ENCODE results near the gene YIPF7.

YIPF7 gene

DNA sequence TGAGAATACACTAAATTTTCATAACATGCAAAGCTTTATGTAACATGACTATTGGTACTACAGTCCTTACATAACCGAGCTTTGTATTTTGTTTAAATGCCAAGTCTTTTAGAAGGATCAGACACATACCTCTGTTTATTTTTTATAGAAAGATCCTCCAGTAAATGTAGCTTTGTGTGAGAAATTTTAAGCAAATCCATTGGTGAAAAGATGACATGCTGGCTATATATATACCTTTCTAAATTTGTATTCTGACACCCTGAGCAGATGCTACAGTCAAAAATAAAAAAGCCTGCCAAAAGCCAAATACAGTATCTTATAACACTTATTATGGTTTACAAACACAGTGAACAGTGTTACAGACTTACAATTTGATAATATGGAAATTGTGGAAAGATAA is at the start of gene YIPF7:
Gene YIPF7, minus strand, starts transcription at position 201 of the 400 bp plus-strand sequence. CDS start 1,525 bp downstream, outside the sequence.
- no peak for DNase-seq

DNA sequence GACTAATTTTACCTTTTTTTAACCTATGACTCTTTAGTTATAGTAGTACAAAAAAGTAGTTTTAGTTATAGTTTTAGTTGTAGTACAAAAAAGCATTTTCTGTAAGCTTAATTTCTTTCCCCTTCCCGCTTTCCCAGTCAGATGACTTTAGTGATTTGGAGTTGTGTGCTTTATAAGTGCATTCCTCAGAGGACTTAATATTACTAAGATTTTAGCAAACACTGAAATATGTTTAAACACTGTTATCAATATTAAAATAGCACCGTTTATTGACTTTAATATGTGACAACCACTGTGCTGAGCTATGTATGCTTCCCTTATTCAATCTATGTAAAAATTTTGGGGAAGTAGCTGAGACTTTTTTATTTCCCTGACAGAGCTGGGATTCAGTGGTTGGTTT is 49.6 kb upstream of the YIPF7 start:
- DNase-seq: no peak

DNA sequence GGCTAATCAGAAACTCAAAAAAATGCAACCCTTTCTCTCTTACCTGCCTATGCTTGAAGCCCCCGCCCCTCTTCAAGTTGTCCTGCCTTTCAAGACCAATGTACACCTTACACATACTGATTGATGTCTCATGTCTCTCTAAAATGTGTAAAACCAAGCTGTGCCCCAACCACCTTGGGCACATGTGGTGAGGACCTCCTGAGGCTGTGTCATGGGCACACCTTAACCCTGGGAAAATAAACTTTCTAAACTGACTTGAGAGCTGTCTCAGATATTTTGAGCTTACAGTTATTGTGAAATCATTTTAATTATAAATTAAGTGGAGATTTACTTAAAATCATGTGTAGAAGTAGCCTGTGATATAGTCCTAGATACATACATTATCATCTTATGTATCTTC is 49.0 kb upstream of the YIPF7 start:
- no peak for DNase-seq

GRCh38 chr4:44684648-44685047 is 33.2 kb upstream of the YIPF7 start:
- DNase-seq: no peak

DNA sequence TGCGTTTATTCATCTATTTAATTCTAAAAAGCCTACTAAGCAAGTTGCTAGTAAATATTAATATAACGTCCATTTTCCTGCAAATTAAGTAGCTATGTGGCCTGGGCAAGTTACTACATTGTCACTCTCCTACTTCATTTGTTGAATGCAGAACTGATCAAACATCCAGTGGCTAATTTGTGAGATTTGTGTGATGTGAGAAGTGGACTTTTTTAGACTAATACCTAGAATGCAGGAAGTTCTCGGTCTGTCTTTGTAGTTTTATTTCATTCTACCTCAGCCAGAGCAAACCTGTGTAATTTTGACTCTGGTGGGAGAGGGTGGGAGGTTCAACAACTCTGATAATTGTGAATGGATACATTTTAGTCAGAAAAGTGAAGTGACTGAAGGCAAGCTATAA is 27.6 kb upstream of the YIPF7 start:
- no peak for DNase-seq

DNA sequence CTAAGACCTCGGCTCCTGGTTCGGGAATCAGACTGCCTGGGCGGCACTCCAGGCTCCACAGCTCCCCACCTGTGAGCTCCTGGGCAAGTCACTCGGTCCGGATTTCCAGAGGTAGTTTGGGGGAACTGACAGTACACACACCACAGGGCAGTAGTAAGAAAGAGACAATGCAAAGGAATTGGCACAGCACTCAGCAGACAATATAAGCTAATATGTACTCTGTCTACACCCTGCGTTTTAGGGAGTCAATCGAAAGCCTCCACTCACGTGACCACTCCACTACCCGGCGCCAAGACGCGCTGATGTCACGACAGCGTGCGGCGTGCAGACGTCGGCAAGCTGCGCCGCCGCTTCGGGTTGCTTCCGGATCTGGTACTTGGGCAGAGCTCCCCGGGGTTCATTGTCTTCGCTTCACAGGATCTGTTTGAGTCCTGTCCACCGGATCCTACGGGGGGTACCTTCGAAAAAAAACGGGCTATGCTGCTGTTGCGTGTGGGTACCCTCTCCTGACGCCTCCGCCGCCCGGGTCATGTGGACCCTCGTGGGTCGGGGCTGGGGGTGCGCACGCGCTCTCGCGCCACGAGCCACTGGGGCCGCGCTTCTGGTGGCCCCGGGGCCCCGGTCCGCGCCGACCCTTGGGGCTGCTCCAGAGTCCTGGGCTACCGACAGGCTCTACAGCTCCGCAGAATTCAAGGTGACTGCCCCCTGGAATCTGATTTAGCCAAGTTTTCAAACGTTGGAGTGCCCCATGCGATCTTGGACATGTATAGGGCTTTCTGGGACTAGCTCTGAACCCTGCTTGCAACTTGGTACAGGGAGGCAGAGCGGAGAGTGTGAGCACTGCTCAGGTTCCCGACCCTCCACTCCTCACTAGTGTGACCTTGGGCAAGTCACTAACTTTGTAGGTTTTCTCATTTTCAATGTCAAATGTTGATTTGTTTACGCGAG is 26.9 kb upstream of the YIPF7 start, which contains the start of gene GUF1:
Gene GUF1, plus strand, starts transcription at position 327 of the 948 bp plus-strand sequence. Its CDS starts 203 bp downstream, at position 530.
- DNase-seq: peak; percentile 54

DNA sequence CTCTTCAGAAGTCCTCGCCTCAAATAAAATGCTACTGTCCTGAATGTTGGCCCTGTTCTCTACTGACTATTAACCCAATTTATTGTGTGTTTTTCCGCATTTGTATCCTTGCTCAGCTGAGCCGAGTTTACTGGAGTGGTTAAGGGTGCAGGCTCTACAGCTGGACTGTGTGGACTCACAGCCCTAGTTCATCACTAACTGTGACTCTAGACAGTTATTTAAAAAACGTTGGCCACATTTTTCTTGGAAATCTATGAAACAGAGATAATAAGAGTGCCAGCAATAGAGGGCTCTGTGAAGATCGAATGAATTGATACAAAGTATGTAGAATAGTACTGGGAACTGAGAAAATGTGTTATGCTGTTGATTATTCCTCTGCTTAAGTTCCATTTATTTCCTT is 23.9 kb upstream of the YIPF7 start:
- DNase-seq: no peak

DNA sequence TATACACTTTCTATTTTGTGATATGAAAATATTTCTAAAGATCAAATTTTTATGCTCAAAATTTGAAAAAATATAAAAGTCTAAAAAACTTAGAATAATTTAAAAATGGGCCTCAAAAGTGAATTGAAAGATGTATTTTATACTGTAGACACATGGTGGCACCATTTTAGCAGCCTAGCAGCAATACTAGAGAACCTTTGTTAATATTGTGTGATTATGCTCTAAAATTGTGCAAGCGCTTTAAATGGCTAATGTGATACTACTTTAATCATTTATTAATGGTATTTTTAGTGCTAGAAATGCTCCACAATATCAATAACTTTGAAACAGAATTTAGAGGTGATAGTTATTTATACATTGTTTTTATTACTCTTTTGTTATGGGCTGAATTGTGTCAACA is 23.0 kb upstream of the YIPF7 start:
- DNase-seq: no peak

DNA sequence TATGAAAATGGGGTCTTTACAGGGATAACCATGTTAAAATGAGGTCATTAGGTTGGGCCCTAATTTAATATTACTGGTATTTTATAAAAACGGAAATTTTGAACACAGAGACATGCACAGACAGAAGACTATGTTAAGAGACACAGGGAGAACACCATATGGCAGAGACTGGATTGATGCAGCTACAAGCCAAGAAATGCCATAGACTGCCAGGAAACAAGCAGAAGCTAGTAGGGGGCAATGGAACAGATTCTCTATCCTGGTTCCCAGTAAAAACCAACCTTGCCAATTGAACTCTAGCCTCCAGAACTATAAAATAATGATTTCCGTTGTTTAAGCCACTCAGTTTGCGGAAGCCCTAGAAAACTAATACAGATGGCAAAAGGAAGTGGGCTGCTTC is 20.2 kb upstream of the YIPF7 start:
- DNase-seq: no peak

- no peak for DNase-seq
Measured at GRCh38 chr4:44670506-44671199, 19.2 kb upstream of the YIPF7 start.

- DNase-seq: no peak
Measured at GRCh38 chr4:44668526-44668925, 17.1 kb upstream of the YIPF7 start.

- no peak for DNase-seq
Measured at GRCh38 chr4:44663539-44664263, 12.3 kb upstream of the YIPF7 start.

DNA sequence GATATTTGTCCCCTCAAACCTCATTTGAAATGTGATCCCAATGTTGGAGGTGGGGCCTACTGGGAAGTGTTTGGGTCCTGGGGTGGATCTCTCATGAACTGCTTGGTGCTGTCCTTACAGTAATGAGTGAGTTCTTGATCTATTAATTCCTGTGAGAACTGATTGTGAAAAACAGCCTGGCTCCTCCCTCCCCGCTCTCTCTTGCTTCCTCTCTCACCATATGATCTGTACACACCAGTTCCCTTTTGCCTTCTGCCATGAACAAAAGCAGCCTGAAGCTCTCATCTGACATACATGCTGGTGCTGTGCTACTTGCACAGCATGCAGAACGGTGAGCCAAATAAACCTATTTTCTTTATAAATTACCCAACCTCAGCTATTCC is 11.2 kb upstream of the YIPF7 start:
- no peak for DNase-seq

GRCh38 chr4:44661940-44662622 is 10.7 kb upstream of the YIPF7 start:
- DNase-seq: no peak

- DNase-seq: no peak
Measured at GRCh38 chr4:44660396-44660795, 9.0 kb upstream of the YIPF7 start.

GRCh38 chr4:44652002-44652401 is 577 bp upstream of the YIPF7 start:
- DNase-seq: no peak

- no peak for DNase-seq
Measured at GRCh38 chr4:44646151-44646550, 5.3 kb downstream of the YIPF7 start.

DNA sequence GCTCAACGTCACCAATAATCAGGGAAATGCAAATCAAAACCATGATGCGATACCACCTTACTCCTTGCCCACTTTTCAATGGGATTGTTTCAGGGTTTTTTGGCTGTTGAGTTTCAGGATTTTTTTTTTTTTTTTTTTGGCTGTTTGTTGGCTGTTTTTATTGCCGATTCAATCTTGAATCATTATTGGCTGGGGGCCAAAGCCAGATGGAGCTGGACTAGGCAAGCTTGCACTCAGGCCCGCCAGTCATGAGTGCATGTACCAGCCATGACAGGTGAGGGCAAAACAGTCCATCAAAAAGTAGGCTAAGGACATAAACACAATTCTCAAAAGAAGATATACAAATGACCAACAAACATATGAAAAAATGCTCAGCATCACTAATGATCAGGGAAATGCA is 13.3 kb downstream of the YIPF7 start:
- DNase-seq: no peak

DNA sequence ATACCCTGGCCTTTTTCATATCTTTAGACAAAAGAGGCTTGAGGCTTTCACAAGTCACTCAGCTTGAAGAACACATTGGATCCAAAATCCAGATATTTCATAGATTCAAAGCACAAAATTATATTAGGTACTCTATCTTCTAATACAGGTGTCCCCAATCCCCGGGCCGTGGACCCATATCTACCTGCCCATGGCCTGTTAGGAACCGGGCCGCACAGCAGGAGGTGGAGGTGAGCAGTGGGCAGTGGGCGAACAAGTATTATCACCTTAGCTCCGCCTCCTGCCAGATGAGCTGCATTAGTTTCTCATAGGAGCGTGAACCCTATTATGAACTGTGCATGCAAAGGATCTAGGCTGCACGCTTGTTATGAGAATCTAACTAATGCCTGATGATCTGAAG is 18.7 kb downstream of the YIPF7 start:
- DNase-seq: no peak

DNA sequence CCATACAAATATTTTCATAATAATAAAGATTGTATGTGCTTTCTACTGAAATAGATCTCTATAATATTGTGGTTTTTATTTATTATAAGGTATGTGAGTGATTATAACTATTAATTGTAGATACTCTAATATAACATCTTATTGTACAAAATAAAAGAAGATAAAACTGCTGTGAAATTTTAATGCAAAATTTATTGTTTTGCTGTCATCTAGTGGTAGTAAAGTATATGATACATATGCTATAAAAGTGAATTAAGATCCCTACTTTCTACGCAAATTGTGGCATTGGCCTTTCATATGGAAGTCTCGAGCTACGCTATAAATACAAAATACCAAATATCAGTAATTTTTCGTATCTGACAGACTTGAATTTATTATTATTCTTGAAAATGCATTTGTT is 19.3 kb downstream of the YIPF7 start:
- no peak for DNase-seq

DNA sequence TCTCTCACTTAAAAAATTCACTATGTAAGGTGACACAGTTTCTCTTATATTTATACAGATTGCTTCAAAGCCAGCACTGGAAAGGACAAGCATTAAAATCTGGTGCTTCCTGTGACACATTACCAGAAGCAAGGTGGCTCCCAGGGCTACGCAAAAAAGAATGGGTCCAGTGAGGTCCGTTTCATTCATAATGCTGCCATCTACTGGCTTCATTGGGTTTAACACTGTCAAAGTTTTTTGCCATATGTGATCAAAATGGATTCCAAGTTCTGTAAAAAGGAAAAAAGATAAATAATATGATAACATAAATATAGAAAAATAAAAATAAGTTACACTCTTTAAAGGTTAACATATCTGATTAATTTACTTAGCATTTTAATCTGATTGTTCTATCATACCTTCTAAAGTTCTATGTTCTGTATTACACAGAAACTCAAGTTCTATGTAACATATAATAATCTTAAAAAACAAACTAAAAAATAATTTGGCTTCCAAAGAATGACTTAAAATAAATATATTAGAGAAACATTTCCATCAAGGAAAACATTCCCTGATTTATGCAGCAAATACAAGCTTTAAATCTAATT is 22.1 kb downstream of the YIPF7 start:
- DNase-seq: no peak

DNA sequence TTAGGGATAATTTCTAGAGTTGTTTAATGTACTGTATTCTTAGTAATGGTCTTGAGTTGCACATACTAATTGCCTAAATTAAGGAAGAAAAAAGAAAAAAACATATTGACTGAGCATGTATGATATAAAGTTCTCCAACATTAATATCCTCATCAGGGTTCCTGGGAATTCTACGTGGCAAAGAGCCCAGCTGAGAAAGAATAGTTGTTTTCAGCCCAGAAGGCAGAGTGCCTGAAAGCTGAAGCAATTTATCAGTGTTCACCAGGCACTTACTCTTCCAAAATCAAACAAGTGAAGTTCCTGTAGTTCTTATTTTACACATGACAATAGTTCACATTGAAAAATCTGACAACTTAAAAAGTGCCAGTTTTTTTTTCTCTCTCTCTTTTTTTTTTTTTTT is 27.7 kb downstream of the YIPF7 start:
- DNase-seq: no peak

Data from NCI-H1436 treated with DMSO at 0.1 percent for 48 hours (cell line).